GM18526 (cell line): ENCODE measurements around the gene MOGAT3.

ENCODE experiments used
- POLR2A ChIP-seq: IDR thresholded peaks from 3 replicates; pipeline ENCODE4 v1.6.1; 2011; ENCODE audit not compliant: insufficient read length; ENCODE audit errors: extremely low read depth

Gene MOGAT3

DNA sequence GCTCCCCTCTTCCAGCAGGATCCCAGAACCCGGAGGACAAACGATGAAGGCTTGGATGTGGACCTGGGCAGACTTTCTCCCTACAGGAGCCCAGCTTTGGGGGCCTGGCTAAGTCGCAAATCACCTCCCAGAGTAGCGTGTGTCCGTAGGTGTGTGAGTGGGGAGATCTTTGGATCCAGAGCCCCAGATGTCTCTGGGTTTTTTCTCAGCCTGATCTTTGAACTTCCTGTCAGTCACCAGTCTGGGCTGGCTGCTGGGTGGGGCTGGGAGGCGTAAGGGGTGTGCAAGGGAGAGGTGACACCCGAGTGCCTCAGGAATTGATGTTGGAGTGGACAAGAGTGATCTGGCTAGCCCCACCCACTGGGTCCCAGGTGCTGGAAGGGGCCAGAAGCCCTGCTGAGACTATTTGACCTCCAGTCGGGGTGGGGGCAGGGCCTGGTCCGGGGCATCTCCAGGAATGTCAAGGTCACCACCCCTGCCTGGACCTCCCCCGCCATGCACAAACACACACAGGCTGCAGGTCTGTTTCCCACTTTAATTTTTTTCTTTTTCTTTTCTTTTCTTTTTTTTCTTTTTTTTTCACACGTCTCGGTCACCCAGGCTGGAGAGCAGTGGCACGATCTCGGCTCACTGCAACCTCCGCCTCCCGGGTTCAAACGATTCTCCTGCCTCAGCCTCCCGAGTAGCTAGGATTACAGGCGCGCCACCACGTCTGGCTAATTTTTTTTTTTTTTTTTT lies at the start of gene MOGAT3:
TSS of gene MOGAT3 (minus strand) at position 175 of the 738 bp plus-strand sequence. CDS start 182 bp downstream, outside the sequence.
- TF ChIP-seq POLR2A, result no peak

DNA sequence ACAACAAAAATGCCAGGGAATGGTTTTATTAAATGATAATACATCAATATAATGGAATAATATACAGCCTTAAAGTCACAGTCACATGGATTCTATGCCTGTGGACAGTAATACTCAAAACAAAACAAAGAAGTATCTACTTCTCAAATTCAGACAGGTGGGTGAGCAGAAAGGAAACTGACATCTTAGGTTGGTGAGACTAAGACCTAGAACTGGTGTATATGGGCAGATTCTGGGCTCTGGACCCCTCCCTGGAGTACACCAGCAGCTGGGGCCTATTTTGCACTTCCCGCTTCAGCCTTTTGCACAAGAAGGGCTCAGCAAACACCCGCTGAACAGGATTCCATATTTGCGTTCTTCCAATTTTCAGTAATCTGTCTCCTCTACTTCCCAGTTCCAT lies 49.5 kb upstream of the MOGAT3 start:
- TF ChIP-seq POLR2A, result no peak

DNA sequence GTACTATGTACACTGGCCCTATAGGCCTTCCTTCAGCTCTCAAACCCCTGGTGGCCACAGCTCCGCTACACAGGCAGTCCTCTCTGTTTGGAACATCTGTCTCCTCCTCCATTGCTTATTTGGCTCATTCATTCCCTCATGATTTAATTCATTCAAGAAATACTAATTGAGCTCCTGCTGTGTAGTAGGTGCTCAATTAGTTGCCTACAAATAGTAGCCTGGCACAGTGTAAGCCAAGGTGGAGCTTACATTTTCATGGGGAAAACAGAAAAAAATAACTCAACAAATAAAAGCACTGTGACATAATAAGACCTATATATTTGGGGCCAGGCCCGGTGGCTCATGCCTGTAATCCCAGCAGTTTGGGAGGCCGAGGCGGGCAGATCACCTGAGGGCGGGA lies 47.4 kb upstream of the MOGAT3 start:
- TF ChIP-seq POLR2A, result no peak

DNA sequence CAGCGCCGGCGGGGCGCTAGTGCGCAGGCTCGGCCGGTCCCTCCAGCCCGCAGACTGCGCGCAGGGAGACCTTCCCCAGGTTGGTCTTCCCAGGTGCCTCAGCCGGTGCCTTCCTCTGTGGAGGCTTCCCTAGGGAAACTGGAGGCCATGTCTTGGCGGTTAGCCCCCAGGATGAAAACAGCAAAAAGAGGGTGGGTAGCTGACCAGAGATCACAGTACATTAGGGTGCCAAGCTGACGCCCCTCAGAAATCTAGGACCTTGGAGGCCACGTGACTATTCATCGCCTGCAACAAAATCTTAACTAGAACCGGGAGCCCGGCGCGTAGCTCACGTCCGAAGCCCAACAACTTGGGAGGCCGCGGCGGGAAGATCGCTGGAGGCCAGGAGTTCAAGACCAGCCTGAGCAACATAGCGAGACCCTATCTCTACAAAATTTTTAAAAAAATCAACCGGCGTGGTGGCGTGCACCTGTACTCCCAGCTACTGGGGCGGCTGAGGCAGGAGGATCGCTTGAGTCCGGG lies 44.4 kb upstream of the MOGAT3 start:
- TF ChIP-seq POLR2A, result peak; percentile 20

DNA sequence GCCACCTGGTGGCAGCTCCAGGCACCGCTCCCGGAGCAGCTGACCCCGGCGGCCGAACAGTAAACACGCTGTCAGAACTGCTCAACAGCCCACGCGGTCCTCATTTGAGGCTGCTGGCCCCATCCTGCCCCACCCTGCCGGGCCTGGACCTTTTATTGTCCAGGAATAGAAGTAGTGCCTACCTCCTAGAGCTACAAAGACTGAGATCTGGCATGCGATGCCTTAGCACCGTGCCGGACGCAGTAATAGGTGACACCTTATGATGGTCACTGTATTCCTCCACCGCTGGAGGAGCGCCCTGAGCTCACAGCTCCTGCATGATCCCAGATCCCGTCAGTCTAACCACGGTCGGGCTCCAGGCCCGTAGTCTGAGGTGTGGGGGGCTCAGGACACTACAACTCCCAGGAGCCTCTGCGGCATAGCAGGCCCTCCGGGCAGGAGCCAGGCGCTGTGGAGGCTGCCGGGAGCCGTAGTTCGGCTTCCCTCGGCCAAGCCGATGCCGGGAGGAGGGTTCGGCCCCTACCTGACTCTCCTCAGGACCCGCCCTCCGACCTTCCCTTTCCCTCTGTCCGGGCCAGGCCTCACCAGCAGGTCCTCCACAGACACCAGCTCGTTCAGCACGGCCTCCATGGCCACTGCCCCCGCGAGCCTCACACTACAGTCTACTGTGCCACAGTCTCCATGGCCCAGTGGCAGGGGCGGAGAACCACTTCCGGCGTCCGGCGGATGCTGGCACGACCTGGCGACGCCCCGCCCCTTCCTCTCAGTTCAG lies 43.7 kb upstream of the MOGAT3 start, which contains the start of gene FIS1:
TSS of gene FIS1 (minus strand) at position 707 of the 772 bp plus-strand sequence. CDS start at position 630, 77 bp downstream.
- peak; percentile 82 for TF ChIP-seq POLR2A

- TF ChIP-seq POLR2A, result no peak
Measured at GRCh38 chr7:101243646-101244374, 43.0 kb upstream of the MOGAT3 start.

DNA sequence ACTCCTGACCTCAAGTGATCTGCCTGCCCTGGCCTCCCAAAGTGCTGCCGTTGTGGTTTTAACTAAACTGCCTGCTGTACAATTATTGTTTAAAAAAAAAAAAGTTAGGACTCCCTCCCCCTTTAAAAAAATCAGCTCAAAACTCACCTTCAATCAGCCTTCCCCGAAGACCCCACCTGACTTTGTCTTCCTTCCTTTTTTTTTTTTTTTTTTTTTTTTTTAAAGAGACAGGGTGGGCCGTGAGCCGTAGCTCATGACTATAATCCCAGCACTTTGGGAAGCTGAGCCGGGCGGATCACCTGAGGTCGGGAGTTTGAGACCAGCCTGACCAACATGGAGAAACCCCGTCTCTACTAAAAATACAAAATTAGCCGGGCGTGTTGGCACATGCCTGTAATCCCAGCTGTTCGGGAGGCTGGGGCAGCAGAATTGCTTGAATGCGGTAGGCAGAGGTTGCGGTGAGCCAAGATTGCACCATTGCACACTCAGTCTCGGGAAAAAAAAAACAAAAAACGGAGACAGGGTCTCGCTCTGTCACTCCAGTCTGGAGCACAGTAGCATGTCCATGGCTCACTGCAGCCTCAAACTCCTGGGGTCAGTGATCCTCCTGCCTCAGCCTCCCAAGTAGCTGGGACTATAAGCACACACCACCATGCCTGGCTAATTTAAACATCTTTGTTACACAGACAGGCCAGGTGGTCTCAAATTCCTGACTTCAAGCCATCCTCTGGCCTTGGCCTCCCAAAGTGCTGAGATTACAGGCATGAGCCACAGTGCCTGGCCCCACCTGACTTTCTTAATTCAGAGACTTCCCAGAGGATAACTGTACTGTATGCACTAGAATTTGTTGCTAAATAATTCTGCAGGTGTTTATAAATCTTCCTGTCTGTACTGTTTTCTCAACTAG lies 40.9 kb upstream of the MOGAT3 start:
- TF ChIP-seq POLR2A, result no peak

DNA sequence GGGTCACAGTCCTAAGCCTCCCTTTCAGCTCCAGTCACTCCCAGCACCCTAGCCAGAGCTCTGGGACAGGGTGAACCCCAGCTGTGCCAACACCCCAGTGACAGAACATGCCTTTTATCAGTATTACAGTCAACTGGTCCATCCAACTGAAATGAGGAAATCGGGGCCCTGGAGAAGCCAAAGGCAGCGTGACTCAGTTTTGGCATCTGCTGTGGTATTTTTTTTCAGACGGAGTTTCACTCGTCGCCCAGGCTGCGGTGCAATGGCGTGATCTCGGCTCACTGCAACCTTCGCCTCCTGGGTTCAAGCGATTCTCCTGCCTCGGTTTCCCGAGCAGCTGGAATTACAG lies 40.2 kb upstream of the MOGAT3 start:
- no peak for TF ChIP-seq POLR2A

GRCh38 chr7:101240226-101241014 lies 39.6 kb upstream of the MOGAT3 start:
- TF ChIP-seq POLR2A, result no peak

GRCh38 chr7:101239951-101240220 lies 39.0 kb upstream of the MOGAT3 start:
- no peak for TF ChIP-seq POLR2A

GRCh38 chr7:101239191-101239950 lies 38.5 kb upstream of the MOGAT3 start:
- TF ChIP-seq POLR2A, result no peak

- no peak for TF ChIP-seq POLR2A
Measured at GRCh38 chr7:101238226-101239182, 37.7 kb upstream of the MOGAT3 start.
